Measurements from ENCODE around the gene YTHDF2. TPM values are rescaled to one million over a fixed set of nuclear protein-coding genes. Genes with fewer than 3 reads are reported as not detected.
"Not testable (repeated sequence)": the region's sequence is repeated elsewhere in the genome, so short reads cannot be mapped to it uniquely, and the experiment has no call there.

The YTHDF2 gene
- 32.1 TPM for total RNA-seq
- long read RNA-seq, transcript YTHDF2-201 (5 exons, 2,925 nt) = major isoform, 78 of 94 reads
- long read RNA-seq, partial matches to known transcripts = 3 of 94 reads
- long read RNA-seq, other reads (novel, unspliced or antisense) = 12 of 94 reads

GRCh38 chr1:28736450-28737306 is at the start of gene YTHDF2:
Gene YTHDF2 (plus strand): TSS chr1:28736940. CDS start chr1:28737121, 181 bp downstream.
- Histone ChIP-seq H3K4me3 (peak within 1 kb of the TSS; percentile 79), H3K27me3 (ENCODE audit: low read depth) (no peaks in the 10 kb centered on the region), H3K9me3 (replicated peaks) (no peaks in the 10 kb centered on the region), H3K36me3 (peaks cover 37% of the 10 kb centered on the region), H3K4me1 (peaks cover 58% of the 10 kb centered on the region), H3K27ac (replicated peaks) (peak within 1 kb of the TSS; percentile 87)
- DNase-seq = peak; percentile 98
- TF ChIP-seq, protein P1, sequence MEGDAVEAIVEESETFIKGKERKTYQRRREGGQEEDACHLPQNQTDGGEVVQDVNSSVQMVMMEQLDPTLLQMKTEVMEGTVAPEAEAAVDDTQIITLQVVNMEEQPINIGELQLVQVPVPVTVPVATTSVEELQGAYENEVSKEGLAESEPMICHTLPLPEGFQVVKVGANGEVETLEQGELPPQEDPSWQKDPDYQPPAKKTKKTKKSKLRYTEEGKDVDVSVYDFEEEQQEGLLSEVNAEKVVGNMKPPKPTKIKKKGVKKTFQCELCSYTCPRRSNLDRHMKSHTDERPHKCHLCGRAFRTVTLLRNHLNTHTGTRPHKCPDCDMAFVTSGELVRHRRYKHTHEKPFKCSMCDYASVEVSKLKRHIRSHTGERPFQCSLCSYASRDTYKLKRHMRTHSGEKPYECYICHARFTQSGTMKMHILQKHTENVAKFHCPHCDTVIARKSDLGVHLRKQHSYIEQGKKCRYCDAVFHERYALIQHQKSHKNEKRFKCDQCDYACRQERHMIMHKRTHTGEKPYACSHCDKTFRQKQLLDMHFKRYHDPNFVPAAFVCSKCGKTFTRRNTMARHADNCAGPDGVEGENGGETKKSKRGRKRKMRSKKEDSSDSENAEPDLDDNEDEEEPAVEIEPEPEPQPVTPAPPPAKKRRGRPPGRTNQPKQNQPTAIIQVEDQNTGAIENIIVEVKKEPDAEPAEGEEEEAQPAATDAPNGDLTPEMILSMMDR (IDR thresholded peaks at IDR 0.05; ENCODE audit: borderline replicate concordance) = peak; percentile 97
- intact Hi-C loops (cut with micrococcal nuclease) = no loop called here

DNA sequence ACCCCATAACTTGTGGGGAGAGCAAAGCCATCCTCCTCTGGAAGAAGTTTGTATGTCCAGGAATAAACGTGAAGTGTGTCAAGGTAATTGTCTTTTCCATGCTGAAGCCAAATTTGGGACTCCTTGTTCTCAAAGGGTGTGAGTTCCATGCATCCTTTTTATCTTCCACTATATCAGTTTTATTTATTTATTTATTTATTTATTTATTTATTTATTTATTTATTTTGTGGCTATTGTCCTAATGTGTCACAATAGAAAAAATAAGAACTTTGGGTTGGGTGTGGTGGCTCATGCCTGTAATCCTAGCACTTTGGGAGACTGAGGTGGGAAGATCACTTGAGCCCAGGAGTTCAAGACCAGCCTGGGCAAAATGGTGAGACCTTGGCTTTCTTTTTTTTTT is 45.1 kb upstream of the YTHDF2 start:
- H3K27ac ChIP-seq (replicated peaks); intact Hi-C loops (cut with micrococcal nuclease); H3K27me3 ChIP-seq (ENCODE audit: low read depth); H3K4me3 ChIP-seq; H3K9me3 ChIP-seq (replicated peaks); DNase-seq; H3K4me1 ChIP-seq: not testable (repeated sequence)
- H3K36me3 ChIP-seq = peaks cover 72% of the 10 kb centered on the region

DNA sequence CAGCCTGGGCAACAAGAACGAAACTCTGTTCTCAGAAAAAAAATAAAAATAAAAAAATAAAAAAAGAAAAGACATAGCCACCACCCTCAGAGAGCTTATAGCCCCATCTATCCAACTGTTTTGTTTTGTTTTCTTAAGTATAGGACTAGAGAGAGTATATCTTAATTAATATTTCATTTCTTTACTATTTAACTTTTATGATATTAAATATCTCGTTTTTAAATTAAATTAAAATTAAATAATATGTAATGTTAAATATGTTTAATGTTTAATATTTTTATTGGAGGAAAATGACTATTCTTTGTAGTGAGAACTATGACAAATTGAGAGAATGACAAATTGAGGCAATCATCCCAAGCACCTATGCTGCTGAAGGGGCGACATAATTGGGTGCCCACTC is 33.1 kb upstream of the YTHDF2 start:
- no peak for DNase-seq
- H3K27me3 ChIP-seq (ENCODE audit: low read depth) = no peaks in the 10 kb centered on the region
- peaks cover 88% of the 10 kb centered on the region for H3K36me3 ChIP-seq
- intact Hi-C loops (cut with micrococcal nuclease) = no loop called here
- no peak overlapping the region for H3K4me3 ChIP-seq
- H3K9me3 ChIP-seq (replicated peaks) = no peaks in the 10 kb centered on the region
- H3K27ac ChIP-seq (replicated peaks) = no peak overlapping the region
- TF ChIP-seq, protein P1 (IDR thresholded peaks at IDR 0.05; ENCODE audit: borderline replicate concordance) = no peak
- H3K4me1 ChIP-seq = no peaks in the 10 kb centered on the region

DNA sequence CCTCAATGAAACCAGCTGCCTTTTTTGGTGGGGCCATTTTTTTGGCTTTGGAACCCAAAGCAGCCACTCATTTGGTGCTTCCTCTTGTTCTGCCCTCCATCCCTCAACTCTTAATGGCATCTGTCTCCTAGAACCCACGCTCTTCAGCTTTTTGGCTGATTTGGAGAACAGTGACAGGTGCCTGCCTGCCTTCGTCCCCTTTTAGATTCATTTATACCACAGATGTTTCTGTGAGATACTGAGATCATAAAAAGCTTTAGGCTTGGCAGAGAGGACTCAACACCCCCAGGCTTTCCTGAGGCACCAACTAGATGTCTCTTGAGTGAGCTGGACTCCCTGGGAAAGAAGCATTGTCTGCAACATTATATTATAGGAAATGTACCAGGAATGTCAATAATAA is 20.4 kb upstream of the YTHDF2 start:
- H3K36me3 ChIP-seq = peaks cover 37% of the 10 kb centered on the region
- no peak for DNase-seq
- H3K4me3 ChIP-seq = no peak overlapping the region
- no peaks in the 10 kb centered on the region for H3K27me3 ChIP-seq (ENCODE audit: low read depth)
- H3K9me3 ChIP-seq (replicated peaks) = no peaks in the 10 kb centered on the region
- no peak overlapping the region for H3K27ac ChIP-seq (replicated peaks)
- no peaks in the 10 kb centered on the region for H3K4me1 ChIP-seq
- intact Hi-C loops (cut with micrococcal nuclease) = no loop called here
- TF ChIP-seq, protein P1 (IDR thresholded peaks at IDR 0.05; ENCODE audit: borderline replicate concordance) = no peak

GRCh38 chr1:28718166-28718565 is 18.6 kb upstream of the YTHDF2 start:
- DNase-seq = no peak
- intact Hi-C loops (cut with micrococcal nuclease) = no loop called here
- Histone ChIP-seq H3K4me1 (no peaks in the 10 kb centered on the region), H3K27ac (replicated peaks) (no peak overlapping the region), H3K9me3 (replicated peaks) (no peaks in the 10 kb centered on the region), H3K36me3 (peaks cover 20% of the 10 kb centered on the region), H3K4me3 (no peak overlapping the region), H3K27me3 (ENCODE audit: low read depth) (no peaks in the 10 kb centered on the region)
- TF ChIP-seq, protein P1 (IDR thresholded peaks at IDR 0.05; ENCODE audit: borderline replicate concordance) = no peak
